HG03196 (cell line): ENCODE results near the gene ROR2.
"Not testable (repeated sequence)": the region's sequence is repeated elsewhere in the genome, so short reads cannot be mapped to it uniquely, and the experiment has no call there.

Experiments used
- ATAC-seq: cut with Tn5 transposase; IDR thresholded peaks from one replicate; pipeline ENCODE4 v1.9.1; 2021; ENCODE audit not compliant: unreplicated experiment

The ROR2 gene

DNA sequence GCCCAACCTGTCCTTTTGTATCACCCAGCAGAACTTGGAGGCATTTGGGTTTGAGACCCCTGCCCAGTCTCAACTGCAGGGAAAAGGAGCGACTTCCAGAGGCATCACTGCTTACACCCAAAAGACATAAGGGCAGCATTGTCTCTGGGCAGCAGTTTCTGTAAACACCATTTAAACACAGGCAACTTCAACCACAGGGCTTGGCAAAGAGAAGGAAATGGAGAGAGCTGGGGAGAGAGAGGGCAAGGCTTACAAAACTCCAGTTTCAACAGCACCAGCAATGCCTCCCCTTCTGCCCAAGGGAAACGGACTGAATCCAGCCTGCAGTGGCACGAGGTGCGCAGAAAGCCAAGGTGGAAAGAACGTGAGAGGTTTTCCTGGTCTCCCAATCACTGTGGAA, 147.6 kb downstream of the ROR2 start:
- no peak for ATAC-seq

DNA sequence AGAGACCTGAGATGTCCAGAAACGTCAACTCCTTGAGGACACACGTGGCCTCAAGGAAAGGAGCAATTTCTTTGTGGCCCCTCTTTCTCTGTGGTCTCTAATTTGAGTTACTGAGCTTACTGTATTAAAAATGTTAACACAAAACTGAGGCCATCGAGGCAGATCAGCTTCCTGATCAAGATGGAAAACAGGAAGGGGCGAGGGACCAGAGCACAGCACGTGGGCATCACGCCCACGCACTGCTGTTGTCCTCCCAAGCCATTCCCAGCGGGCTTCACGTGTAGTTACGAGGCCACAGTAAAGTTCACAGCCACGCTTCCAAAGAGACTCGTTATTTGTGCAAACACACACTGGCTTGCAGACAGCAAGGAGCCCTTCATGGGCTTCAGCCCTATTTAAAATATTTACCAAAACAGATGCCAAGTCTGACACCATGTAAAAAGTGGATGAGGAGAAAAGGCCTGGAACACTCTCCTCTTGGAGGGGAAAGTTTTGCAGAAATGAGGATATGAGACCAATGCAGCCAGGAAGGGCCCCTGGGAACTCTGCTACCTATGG, 149.5 kb downstream of the ROR2 start:
- ATAC-seq: no peak

DNA sequence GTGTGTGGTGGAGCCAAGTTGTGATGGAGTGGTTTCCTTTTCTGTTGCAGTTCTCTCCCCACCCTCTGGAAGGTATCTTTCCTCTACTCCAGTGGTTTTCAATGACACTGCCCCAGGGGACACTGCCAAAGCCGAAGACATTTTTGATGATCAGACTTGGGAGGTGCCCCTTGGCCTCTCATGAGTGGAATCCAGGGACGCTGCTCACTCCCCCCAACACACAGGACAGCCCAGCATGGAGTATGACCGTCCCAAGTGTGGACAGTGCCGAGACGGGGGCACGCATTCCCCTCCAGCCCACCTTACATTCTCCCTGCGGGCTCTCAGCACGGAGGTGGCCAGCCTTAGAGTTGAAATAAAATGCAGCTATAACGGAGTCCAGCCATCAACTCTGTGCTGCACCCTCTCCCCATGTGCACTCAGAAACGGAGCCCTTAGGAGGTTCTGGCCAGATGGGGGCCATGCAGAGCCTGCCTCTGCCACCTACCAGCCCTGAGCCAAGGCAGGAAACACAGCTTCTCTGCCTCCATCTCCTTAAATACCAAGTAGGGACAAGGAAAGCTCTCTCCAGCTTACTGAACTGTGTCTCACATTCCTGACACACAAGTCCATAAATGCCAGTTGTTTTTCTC, 150.8 kb downstream of the ROR2 start:
- ATAC-seq: no peak

DNA sequence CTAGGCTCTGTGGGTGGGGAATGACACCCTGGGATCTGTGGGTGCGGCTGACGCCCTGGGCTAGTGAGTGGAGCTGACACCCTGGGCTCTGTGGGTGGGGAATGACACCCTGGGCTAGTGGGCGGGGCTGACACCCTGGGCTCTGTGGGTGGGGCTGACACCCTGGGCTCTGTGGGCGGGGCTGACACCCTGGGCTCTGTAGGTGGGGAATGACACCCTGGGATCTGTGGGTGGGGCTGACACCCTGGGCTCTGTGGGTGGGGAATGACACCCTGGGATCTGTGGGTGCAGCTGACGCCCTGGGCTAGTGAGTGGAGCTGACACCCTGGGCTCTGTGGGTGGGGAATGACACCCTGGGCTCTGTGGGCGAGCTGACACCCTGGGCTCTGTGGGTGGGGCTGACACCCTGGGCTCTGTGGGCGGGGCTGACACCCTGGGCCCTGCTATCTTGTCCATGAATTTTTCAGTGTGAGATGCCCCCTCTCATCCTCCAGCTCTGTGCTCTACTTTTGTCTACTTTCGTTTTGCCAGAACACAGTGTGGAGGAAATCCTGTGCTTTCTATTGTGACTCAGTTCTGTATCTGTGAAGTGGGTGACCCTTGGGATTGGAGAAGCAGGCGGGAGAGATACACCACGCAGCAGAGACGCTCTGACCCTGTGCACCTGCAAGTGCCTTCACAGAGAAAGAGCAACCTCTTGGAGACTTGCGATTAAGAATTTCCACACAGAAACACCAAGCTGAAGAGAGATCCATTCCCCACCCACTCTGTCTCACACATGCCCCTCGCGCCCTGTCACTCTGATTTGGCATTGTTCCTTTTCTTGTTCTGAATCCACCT, 151.5 kb downstream of the ROR2 start:
- not testable (repeated sequence) for ATAC-seq

DNA sequence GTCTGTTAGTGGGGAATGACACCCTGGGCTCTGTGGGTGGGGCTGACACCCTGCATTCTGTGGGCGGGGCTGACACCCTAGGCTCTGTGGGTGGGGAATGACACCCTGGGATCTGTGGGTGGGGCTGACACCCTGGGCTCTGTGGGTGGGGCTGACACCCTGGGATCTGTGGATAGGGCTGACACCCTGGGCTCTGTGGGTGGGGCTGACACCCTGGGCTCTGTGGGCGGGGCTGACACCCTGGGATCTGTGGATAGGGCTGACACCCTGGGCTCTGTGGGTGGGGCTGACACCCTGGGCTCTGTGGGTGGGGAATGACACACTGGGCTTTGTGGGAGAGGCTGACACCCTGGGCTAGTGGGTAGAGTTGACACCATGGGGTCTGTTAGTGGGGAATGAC, 152.5 kb downstream of the ROR2 start:
- not testable (repeated sequence) for ATAC-seq

DNA sequence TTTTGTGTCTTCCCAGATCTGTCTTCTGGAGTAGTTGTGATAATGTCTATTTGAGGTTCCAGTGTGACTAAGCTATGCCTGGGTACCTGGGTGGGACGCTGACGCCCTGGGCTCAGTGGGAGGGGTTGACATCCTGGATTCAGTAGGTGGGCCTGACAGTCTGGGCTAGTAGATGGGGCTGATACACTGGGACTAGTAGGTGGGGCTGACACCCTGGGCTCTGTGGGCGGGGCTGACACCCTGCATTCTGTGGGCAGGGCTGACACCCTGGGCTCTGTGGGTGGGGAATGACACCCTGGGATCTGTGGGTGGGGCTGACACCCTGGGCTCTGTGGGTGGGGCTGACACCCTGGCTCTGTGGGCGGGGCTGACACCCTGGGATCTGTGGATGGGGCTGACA, 153.5 kb downstream of the ROR2 start:
- not testable (repeated sequence) for ATAC-seq

DNA sequence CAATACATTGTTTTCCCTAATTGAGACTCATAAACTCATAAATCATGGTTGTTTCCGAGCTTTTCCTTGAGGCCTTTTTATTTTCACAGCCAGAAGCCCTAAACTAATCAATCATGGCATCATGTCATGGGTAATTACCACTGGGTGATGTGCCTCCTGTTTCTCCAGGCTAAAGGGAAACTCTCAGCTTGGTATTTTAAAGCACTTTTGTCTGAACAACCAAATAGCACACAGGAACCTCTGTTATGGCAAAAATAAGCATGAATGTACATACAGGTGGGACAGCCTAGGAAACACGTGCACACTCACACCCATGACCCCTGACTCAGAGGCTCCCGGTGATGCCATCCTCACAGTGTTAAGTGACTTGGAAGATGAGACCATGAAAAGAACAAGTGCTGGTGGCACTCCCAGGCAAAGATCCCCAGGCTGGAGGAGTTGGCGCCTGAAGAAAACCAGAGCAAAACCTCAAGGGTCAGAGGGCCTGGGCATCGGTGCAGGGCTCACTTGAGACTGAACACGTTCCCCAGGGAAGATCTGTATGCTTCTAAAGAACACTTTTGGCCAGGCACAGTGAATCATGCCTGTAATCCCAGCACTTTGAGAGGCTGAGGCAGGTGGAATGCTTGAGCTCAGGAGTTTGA, 154.3 kb downstream of the ROR2 start:
- no peak for ATAC-seq

DNA sequence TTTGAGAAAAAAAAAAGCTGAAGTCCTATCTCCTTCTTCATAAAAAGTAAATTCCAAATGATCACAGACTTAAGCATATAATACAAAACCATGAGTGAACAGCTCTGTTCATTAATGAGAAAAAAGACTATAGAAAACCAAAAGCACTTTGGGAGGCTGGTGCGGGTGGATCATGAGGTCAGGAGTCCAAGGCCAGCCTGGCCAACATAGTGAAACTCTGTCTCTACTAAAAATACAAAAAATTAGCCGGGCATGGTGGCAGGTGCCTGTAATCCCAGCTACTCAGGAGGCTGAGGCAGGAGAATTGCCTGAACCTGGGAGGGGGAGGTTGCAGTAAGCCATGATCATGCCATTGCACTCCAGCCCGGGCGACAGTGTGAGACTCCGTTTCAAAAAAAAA, 156.7 kb downstream of the ROR2 start:
- not testable (repeated sequence) for ATAC-seq

DNA sequence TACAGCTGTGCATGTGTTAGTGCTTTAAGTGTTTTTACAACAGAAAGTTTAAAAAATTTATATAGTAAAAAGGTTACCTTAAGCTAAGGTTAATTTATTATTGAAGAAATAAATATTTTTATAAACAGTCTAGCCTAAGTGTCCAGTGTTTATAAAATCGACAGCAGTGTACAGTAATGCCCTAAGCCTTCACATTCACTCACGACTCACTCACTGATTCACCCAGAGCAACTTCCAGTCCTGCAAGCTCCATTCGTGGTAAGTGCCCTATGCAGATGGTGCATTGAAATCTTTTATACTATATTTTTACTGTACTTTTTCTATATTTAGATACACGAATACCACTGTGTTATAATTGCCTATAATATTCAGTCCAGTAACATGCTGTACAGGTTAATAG, 159.1 kb downstream of the ROR2 start:
- no peak for ATAC-seq

DNA sequence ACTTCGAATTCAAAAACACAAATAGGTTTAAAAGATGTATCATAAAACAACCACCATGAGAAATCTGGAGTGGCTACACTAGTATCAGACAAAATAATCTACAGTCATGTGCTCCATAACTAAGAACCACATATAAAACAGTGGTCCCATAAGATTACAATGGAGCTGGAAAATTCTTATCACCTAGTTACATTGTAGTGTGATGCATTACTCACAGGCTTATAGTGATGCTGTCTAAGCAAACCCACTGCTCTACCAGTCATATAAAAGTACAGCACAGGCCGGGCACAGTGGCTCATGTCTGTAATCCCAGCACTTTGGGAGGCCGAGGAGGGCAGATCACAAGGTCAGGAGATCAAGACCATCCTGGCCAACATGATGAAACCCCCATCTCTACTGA, 160.1 kb downstream of the ROR2 start:
- ATAC-seq: no peak

DNA sequence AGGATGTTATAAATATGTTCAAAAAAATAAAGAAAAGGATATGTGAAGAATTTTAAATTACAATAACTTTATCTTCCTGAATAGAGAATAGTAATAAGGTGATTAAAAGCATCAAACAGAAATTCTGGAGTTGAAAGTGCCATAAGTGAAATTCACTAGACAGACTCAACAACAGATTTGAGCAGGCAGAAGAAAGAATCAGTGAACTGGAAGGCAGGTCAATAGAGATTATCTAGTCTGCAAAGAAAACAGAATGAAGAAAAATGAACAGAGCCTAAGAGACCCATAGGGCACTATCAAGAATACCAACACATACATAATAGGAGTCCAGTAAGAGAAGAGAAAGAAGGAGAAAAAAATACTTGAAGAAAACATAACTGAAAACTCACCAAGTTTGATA, 162.1 kb downstream of the ROR2 start:
- no peak for ATAC-seq

DNA sequence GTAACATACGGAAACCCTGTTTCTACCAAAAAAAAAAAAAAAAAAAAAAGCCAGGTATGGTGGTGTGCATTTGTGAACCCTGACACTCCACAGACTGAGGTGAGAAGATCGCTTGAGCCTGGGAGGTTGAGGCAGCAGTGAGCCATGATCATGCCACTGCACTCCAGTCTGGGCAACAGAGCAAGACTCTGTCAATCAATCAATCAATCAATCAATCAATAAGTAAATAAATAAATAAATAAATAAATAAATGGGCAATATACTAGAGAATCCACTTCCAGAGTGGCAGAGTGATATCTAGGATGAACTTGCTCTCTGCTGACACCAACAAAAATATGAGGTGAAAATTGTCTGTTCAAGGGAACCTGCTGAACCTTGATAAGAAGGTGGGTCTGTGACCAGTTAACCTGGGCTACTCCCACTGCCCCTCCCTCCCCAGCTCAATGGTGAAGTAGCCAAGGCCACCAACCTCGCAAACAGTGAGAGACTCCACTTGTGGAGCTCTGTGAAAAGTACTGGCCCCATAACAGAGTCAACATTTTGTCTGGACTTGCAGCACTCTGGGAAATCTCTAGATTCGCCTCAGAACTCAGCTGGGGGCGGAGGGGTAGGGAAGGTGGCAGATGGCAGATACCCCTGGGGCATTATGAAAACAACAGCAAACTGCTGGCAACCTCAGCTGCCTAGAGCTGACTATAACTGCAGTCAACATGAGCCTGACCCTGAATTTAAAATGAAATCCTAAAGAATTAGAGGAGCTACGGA, 163.7 kb downstream of the ROR2 start:
- no peak for ATAC-seq

DNA sequence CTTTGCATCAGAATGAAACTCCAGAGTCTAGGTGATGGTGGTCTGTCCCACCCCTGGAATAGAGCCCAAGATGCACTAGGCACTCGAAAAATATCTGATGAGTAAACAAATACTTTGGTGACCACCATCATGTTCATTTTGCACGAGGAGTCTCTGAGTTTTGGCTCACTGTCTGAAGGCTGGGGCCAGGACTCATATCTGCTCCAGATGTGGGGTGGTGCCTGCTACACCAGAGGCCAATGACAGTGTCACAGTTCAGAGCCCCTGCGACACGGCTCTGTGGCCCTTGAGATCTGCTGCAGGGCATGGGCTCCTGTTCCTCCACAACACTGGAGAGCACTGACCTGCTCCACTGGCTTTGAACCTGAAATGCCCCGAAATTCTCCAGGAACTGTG, 164.6 kb downstream of the ROR2 start:
- no peak for ATAC-seq

DNA sequence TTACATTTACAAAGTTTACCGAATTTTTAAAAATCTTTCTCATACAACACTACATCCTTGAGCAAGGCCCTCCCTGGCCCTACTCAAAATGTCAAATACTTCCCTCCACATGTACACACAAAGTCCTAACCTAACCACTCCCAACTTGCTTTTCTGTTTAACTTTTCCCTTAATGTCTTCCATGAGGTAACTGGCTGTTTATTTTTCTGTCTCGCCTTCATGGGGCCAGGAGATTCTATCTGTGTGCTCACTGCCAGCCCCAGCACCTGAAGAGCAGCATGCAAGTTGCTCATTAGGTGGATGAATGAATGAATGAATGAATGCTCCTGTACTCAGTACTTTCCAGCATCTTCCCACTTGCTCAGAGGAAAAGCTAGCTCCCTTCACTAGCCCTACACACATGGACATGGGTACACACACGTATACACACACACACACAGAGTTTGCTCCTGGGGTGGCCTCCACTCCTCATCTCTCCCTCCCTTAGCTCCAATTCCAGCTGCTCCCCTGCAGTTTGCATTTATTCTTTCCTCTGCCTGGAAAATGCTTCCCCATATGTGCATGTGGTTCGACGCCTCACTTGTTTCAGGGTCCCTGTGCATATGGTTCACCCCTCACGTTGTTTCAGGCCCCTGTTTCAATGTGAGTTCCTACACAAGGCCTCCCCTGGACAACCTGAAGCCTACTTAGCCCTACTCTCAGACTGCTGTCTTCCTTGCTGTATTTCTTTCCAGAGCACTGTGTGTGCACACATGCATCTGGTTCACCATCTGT, 165.2 kb downstream of the ROR2 start:
- no peak for ATAC-seq

DNA sequence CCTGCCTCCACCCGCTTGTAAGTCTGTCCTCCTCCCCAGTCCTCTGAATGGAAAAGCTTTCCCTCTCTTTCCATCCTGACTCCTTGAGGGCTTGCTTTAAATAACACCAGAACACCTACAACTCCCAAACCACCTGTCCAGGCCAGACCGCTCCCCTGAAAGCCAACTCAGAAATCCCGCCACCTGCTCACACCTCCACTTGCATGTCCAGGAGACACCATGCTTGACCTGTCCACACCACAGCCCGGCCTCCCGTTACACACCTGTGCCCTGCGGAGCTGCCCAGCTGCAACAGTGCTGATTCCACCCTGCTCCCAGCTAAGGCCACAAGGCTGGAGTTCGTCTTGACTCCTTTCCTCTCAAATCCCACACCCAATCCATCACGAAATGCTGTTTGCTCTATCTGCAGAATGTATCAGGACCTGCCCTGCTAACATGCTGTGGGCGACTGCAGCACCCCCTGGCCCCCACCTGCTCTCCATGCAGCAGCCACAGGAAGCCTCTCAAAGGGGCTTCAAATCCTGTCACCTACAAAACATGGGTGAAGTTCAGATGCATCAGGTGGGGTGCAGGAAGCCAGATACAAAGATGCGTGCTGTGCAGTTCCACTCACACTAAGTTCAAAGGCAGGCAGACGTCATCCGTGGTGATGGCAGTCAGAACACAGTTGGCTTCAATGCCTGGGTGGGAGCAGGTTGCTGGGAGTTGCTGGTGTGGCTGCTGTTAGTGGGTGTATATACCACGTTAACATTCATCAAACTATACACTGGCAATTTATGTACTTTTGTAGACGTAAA, 166.0 kb downstream of the ROR2 start:
- no peak for ATAC-seq

DNA sequence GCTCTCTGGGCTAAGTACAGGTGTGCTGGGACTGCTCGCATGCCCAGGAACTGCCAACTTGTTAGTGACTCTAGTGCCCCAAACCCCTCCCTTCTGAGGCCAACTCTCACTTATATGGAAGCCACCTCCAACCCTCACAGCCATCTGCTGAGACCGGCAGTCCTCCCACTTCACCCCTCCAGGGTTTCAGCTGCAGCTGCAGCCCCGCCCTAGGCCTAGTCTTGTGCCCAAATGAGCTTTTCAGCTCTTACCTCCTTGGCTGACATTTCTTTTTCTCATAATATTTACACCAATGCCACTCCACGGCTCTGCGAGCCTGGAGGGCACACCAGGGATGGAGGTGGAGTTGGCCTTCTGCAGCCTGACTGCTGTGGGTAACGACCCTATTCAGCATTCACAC, 166.6 kb downstream of the ROR2 start:
- ATAC-seq: no peak

DNA sequence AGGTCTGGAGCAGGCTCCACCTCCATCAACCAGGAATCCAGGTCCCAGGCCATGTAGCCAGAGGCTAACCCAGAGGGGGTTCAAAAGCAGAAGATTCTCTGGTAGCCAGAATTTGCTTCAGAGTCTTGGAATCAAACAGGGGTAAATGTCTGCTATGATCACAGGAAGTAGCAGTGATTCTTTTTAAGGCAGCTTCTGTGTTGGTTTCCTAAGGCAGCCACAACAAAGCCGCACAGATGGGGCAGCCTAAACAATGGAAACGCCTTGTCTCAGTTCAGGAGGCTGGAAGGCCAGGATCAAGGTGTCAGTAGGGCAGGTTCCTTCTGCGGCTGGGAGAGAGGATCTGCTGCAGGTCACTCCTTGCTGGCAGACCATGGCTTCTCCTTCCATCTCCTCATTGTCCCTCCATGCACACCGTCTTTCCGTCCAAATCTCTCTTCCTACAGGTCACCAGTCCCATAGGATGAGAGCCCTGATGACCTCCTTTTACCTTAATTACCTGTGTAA, 167.3 kb downstream of the ROR2 start:
- no peak for ATAC-seq

DNA sequence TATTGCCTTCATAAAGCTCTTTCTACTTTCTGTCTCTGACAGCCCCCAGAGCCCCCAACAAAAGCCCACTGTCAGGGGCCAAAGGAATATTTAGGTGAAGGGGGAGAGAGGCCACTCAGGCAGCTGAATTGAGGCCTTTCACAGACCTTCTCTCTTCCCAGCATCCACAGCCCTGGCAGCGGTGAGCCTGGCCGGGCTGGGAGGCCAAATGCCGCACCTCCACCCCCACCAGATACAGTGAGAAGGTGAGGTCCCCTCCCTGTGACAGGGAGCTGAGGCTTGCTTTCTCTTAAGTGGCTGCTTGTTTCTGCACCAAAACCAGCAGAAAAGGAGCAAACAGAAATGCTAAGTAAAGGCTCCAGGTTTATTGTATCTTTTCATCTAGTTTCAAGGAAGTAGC, 168.1 kb downstream of the ROR2 start:
- no peak for ATAC-seq

DNA sequence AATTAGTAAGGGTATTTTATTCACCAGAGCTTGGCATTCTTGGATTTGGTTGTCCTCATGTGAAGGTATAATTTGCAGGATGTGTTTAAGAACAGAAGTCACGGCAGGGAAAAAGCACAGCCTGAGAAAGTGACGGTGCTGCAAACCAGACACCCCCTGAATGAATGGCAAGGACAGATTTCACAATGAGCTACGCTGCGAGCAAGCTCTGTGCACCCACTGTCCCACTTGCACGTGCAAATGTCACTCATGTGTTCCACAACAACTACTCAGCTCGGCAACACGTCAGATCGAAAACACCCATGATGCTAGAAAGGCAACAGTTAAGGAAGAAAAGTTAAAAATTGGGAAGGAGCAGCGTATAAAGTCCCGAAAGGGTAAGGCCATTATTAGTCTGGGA, 168.9 kb downstream of the ROR2 start:
- ATAC-seq: no peak
